Measurements from ENCODE around the gene TALDO1.
A peak's percentile ranks its signal among the peaks of the same experiment; 100 is the strongest.

The TALDO1 gene

DNA sequence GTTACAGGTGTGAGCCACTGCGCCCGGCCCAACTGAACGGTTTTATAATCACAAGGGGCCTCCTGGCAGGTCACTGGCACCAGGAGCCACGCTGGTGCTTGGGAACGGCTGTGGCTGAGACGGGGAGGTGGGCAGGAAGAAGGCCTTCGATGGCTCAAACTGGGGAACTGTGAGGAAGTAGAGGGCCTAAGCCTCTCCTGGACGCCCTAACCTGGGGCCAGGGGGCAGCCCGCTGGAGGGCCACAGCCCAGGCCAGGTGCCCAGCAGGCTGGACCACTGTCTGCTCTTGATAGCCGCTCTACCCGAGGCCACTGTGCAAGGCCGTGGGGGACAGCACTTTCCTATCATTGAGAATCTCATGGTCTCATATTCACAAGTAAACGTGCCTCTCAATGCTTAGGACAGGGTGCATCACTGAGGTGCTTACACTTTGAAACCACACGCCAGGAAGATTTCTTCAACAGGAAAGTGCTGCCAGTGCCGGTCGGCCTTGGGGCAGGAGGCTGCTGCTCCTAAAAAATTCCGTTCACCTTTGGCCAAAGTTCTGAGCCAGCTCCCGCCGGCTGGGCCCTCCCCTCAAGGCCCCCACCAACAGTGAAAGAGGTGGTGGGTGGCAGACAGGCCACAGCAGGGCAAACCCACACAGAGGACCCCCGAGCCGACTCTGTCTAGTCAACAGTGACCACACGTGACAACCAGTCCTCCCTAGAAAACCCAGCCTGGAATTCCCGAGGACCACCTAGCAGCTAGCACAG, 22.8 kb downstream of the TALDO1 start:
- DNase-seq (ENCODE audit: low spot score): no peak

- DNase-seq (ENCODE audit: low spot score): no peak
Measured at GRCh38 chr11:770642-771616, 23.7 kb downstream of the TALDO1 start.

DNA sequence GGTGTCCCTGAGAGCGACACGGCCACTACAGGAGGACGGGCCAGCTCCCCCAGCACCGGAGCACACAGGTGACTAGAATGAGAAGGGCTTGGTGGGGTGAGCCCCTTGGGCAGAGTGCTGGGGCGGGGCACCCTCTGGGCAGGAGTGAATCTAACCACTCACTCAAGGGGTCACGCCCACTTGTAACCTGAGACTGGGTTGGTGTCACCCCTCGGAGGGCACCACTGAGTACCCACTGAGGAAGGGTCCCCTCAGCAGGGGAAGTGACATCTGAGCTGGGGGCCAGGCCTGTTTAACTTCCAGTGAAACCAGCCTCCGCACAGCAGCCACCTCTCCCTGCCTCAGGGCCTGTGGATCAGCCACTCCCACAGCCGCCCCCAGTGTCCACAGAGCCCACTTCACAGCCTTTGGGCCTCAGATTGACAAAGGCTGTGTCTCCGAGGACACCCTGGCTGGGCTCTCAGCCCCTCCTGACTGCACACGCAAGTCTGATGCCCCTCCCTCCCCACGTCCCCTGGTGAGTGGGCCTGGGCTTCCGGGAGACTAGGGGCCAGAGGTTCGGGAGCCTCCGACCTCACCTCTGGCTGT, 24.4 kb downstream of the TALDO1 start:
- DNase-seq (ENCODE audit: low spot score): no peak

DNA sequence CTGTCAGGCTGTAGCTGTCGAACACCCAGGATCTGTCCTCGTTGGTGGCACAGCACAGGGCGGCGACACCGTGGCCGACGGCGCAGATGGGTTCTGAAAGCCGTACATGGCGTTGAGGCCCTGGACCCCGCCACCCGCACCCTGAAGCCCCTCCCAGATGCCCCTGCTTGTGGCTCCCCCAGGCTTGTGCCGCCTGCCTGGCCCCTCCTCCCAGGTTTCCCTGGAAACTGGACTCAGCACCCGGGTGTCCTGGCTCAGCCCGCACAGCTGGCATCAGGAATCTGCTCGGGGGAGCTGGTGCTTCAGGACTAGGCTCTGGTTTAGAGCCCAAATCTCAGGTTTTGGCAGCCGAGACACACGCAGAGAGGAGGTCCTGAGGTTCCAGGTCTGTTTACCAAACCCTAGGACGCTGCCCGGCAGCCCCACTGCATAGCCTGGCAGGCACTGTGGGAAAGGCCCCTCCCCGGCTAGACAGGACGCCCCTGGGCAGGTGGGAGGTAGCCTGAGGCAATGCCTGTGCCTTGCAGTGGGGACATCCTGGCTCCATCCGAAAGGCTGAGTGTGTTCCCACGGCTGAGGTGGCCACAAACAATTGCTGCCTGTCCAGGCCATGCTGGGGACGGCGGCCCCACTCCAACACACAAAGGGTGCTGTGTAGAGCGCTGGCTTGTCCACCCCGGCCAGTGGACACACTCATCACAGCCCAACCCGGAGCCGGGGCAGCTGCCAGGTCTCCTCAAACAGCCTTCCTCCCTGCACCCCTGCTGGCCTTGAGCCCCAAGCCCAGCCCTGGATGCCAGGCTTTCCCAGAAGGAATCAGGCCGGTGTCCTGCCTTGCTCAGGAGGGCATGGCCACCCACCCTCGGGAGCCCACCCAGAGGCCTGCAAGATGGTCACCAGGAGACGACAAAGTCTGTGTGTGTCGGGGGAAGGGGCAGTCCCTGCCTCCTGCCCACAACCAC, 25.4 kb downstream of the TALDO1 start:
- no peak for DNase-seq (ENCODE audit: low spot score)

GRCh38 chr11:773425-773824, 26.2 kb downstream of the TALDO1 start:
- DNase-seq (ENCODE audit: low spot score): no peak

GRCh38 chr11:773830-774229, 26.6 kb downstream of the TALDO1 start:
- no peak for DNase-seq (ENCODE audit: low spot score)

DNA sequence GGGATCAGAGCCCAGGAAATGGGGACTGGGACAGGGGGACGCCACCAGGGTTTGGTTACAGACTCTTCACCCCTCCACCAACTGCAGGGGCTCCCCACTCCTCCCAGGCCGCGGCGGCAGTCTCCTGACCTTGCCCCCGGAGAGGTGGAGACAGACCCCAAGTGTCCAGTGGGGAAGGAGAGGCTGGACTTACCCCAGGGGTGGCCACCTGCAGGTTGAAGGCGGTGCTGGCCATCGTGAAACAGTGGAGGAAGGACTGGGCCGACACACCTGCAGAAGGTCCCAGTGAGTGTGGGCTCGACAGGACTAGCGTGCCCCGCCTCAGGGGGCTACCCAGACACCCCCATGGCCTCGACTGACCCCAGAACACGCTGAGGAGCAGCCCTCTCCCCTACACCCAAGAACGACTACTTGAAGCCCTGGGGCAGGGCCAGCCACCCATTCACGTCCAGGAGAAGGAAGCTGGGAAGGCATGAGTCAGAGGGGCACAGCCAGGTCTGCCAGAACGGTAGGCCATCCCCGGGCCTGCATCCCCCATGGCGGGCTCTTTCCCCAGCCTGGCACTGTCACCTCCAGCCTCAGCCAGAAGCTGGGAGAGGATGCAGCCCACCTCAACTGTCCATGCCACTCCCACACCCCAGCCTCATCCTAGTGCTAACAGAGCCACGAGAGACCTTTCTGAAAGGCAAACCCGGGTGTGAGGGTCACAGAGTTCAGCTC, 27.8 kb downstream of the TALDO1 start:
- no peak for DNase-seq (ENCODE audit: low spot score)

- DNase-seq (ENCODE audit: low spot score): no peak
Measured at GRCh38 chr11:776263-776560, 28.9 kb downstream of the TALDO1 start.

DNA sequence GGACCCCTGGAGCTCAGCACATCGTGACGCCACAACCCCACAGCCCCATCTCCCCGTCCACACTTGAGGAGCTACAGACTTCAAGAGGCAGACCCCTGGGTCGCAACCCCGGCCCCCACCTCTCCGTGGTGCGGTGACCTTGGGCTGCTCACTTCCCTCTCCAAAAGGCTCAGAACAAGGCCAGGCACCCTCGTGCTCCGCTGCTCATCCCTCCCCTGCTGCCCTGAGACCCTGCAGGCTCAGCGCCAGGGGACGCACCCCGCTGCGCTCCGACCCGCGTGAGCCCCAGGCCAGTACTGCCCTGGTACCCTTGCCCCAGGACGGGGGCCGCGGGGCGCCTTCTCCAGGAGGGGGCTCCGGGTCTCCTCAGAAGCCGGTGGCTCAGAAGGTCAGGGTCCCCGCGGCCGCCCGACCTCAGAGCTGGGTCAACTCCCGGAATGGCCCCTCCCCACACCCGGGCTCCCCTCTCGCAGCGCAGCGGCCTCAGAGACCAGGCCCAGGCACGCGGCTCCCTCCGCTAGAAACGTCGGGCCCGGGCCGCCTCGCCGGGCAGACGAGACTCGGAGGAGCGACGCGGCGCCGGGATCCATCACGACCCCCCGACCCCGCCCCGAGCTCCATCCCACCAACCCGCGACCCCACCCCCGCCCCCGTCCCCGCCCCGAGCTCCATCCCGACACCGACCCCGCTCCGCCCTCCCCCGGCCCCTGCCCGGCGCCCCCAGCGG, 29.5 kb downstream of the TALDO1 start:
- peak; percentile 71 for DNase-seq (ENCODE audit: low spot score)

DNA sequence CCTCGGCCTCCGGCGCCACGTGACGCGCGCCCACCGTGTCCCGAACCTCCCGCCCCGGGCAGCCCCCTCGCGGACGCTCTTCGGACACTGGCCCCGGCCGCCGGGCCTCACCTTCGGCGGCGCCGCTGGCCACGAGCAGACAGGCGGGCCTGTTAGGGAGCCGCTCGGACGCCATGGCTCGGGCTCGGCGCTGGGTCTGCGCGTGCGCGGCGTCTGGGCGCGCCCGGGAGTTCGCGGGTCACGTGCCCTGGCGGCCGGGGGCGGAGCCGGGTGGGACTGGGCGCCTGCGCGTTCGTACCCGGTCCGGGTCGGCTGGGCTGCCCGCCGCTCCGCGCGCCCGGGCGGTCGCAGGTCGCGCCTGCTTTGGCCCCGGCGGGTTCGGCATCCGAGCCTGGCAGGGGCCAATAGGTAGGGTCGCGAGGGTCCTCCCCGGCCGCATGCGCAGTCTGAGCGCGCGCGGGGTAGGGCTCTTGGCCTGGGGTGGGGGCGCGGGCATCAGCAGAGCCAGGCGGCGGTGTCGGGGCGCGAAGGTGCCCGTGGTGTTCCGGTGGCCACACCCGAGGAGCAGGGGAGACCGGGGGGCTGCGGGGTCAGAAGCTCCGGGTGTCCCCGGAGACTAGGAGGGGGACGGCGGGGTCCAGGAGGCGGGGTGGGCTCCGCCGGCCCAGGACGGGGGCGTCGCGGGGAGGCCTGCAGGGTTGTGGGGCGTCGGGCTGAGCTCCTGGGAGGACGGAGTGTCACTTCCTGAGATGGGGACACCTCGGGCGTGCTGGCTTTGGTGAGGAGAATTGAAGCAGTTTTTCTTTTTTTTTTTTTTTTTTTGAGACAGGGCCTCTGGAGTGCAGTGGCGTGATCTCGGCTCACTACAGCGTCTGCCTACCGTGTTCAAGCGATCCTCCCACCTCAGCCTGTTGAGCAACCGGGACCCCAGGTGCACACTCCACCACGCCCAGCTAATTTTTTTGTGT, 30.3 kb downstream of the TALDO1 start, which contains the start of gene GATD1:
Gene GATD1 (minus strand): TSS at position 200 of the 968 bp plus-strand sequence. CDS start 25 bp downstream, at position 175.
- peak; percentile 90 for DNase-seq (ENCODE audit: low spot score)

DNA sequence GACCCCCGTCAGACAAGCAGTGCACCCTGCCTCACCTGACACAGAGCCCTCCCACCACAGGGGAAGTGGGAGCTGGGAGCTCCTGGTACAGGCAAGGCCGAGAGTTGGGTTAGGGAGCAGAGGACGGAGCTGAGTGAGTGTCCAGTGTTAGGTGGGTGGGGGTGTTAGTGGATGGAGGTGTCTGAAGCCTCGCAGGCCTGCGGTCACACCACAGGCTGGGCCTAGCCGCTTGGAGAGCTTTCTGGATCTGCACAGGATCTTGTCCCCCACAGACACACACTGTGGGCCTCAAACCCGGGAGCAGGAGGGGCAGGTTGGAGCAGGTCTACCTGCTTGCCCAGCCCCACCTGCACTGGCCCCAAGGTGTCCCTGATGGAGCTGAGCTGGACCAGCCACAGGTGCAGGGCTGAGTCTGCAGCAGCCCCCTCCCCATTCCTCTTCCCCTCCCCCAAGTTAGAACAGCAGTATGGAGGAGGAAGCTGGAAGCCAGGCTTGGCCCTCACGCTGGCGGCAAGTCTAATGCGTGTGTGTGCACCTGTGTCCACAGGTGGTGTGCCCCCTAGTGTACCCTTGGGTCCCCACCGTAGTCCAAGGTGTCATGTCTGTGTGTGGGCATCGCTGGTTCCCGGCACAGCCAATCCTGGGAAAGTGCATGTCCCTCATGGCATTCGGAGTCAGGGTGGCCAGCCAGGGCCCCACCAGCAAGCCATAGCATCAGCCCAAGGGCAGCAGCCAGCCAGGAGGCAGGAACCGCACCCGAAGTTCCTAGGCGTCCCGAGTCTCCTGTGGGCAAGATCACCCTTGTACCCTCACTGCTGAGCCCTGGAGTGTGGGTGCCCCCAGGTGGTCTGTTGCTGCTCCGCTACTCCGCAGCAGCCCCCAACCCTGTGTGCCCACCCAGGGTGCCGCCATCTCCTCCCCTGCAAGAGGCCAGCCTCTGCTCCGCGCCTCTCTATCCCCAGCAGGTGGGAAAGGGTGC, 32.0 kb downstream of the TALDO1 start:
- no peak for DNase-seq (ENCODE audit: low spot score)

DNA sequence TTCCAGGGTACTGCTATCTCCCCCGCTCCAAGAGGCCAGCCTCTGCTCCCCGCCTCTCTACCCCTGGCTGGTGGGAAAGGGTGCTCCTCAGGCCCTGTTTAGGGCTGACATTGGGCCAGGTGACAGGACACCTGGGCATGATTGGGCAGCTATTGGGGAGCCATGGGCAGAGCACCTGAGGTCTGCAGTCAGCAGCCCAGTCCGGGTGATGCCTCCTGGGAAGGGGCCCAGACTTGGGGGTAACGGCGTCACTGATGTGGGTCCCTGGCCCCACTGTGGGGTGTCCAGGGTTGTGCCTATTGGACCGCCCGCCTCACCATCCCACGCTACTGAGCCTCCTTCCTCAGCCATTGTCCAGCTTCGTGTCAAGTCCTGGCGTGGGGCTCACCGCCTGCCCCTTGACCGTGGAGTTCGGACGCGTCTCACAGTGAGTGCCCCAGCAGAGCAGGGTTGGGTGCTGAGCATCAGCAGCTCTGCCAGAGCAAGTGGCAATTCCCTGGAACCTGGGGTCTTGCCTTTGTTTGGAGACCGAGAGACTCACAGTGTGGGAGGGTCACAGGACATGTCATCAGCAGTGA, 32.8 kb downstream of the TALDO1 start:
- DNase-seq (ENCODE audit: low spot score): no peak

- DNase-seq (ENCODE audit: low spot score): no peak
Measured at GRCh38 chr11:782264-783174, 35.3 kb downstream of the TALDO1 start.

GRCh38 chr11:783581-784015, 36.3 kb downstream of the TALDO1 start:
- DNase-seq (ENCODE audit: low spot score): no peak

DNA sequence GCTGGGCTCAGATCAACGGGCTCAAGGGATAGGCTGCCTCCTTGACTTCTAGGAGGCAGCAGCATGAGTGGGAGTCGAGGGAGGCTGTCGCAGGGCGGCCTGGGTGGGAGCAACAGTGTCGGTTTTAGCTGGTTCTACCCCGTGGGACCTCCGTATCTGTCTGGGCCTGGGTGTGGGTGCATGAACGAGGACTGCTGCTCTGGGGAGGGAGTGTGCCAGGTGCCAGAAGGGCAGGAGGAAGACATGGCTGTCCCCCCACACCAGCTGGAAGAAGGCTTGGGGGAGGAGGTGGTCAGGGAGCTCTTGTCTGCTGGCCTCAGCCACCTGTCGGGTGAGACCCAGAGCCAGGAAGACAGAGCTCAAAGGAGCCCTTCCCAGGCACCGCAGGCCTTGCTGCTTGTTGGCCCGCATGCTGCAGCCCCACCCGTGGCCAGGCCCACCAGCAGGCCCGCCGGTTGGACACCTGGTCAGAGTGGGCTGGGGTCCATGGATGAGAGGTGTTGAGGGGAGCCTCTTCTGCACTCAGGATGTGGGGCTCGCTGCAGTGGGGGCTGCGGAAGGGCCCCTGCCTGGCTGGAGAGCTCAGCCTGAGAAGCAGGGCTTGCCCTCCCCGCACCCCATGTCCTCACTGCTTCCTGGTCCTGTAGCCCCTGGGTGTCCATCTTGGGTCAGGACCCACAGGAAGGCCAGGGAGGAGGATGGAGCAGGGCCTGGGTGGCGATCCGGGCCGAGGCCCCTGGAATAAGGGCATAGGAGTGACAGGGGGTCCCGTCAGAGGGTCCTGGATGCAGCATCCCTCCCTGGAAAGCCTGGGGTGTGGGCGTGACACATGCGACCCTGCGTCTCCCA, 39.2 kb downstream of the TALDO1 start:
- no peak for DNase-seq (ENCODE audit: low spot score)
